Body of pancreas (tissue), 4 donors: ENCODE results near the gene PTPRN2. TPM values are rescaled to one million over a fixed set of nuclear protein-coding genes. Genes with fewer than 3 reads are reported as not detected.

ENCODE experiments used
- ATAC-seq: fragments of 150-250 bp; one replicate; pipeline ENCODE4 v1.9.1; 2016
- DNase-seq, 4 donors: peaks; one replicate each; pipeline ENCODE4 v3.0.0-alpha.2; 2019
- H3K27ac ChIP-seq, 4 donors: fragments of 200-600 bp; sonication (generic); 1 replicate in 3 of 4; 2 replicates in 1 of 4; pipeline versions ENCODE4 v1.5.1 to v1.6.1; 2016 to 2019; ENCODE audit warnings: mild to moderate bottlenecking in 1 of 4, mixed read lengths in 1 of 4, moderate library complexity in 1 of 4
- H3K27me3 ChIP-seq, 2 donors: fragments of 200-600 bp; sonication (generic); one replicate each; pipeline ENCODE4 v1.6.0; 2016; ENCODE audit warnings: mild to moderate bottlenecking in 1 of 2
- H3K36me3 ChIP-seq, 2 donors: fragments of 200-600 bp; sonication (generic); replicated peaks in 1 of 2; 2 replicates each; pipeline ENCODE4 v1.5.1; 2016; ENCODE audit warnings: low read depth in 2 of 2; ENCODE audit not compliant: insufficient read depth in 1 of 2
- H3K4me1 ChIP-seq: fragments of 200-600 bp; sonication (generic); one replicate; pipeline ENCODE4 v1.6.0; 2016
- H3K4me3 ChIP-seq, 2 donors: fragments of 200-600 bp; sonication (generic); 1 replicate in 1 of 2; 2 replicates in 1 of 2; pipeline ENCODE4 v1.5.1; 2016 to 2019
- H3K9me3 ChIP-seq, 3 donors: fragments of 200-600 bp; sonication (generic); 1 replicate in 2 of 3; 2 replicates in 1 of 3; pipeline ENCODE4 v1.5.1; 2016
- POLR2A ChIP-seq, 3 donors: fragments of 450-650 bp; IDR thresholded peaks; one replicate each; pipeline ENCODE4 v1.6.1; 2016; ENCODE audit warnings: antibody characterized with exemption in 3 of 3, mild to moderate bottlenecking in 2 of 3
- WGBS, 2 donors: methylation state at CpG; one replicate each; pipeline ENCODE4 v1.1.5; 2017; 5-methylcytosine and 5-hydroxymethylcytosine counted together
- intact Hi-C: fragments of 100-400 bp; cut with DNase I; formaldehyde crosslinking; loops from one replicate; pipeline ENCODE4 v1.15.1; 2023
- total RNA-seq, 2 donors: library from RNA; depleted of rRNA; stranded (reverse); fragments of >200 nt; gene quantifications; one replicate each; pipeline ENCODE4 v1.1.0, GENCODE V29; 2016
- TF ChIP-seq, protein P1 (sequence below), 7 experiments: fragments of 450-650 bp in 4 of 7; fragments of 200-600 bp in 3 of 7; sonication (generic) in 3 of 7; IDR thresholded peaks; one replicate each; pipeline ENCODE4 v1.5.1; 2016 to 2019; ENCODE audit warnings: antibody characterized with exemption in 7 of 7

Gene PTPRN2
- total RNA-seq, 2 donors from 2014 or later = 31.6 to 76.1 TPM

DNA sequence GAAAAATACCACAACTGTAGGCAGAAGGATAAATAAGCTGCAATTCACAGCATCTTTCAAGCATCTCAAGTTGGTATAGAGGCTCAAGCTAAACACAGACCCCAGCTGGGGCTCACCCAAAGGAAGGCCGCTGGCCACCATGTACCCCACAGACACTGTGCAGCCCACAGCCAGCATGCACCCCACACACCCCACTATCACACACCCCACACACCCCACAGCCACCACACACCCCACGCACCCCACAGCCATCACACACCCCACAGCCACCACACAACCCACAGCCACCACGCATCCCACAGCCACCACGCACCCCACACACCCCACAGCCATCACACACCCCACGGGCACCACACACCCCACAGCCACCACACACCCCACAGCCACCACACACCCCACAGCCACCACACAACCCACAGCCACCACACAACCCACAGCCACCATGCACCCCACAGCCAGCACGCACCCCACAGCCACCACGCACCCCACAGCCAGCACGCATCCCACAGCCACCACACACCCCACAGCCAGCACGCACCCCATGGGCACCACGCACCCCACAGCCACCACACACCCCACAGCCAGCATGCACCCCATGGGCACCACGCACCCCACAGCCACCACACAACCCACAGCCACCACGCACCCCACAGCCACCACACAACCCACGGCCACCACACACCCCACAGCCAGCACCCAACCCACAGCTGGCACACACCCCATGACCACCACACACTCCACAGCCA, 1036.1 kb downstream of the PTPRN2 start:
- DNase-seq (no peak), ATAC-seq (no peak)
- Histone ChIP-seq H3K27me3 (no peaks in the 10 kb centered on the region), H3K4me1 (no peaks in the 10 kb centered on the region), H3K27ac (no peak overlapping the region), H3K4me3 (no peak overlapping the region), H3K36me3 (no peaks in the 10 kb centered on the region), H3K9me3 (no peaks in the 10 kb centered on the region)
- intact Hi-C loops = no loop called here
- no peak for TF ChIP-seq POLR2A (IDR thresholded peaks at IDR 0.05)
- TF ChIP-seq, protein P1, sequence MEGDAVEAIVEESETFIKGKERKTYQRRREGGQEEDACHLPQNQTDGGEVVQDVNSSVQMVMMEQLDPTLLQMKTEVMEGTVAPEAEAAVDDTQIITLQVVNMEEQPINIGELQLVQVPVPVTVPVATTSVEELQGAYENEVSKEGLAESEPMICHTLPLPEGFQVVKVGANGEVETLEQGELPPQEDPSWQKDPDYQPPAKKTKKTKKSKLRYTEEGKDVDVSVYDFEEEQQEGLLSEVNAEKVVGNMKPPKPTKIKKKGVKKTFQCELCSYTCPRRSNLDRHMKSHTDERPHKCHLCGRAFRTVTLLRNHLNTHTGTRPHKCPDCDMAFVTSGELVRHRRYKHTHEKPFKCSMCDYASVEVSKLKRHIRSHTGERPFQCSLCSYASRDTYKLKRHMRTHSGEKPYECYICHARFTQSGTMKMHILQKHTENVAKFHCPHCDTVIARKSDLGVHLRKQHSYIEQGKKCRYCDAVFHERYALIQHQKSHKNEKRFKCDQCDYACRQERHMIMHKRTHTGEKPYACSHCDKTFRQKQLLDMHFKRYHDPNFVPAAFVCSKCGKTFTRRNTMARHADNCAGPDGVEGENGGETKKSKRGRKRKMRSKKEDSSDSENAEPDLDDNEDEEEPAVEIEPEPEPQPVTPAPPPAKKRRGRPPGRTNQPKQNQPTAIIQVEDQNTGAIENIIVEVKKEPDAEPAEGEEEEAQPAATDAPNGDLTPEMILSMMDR (IDR thresholded peaks at IDR 0.05) = no peak
- WGBS, 2 donors = 90 to 91% methylated on average over 13 of the region's 13 CpGs

DNA sequence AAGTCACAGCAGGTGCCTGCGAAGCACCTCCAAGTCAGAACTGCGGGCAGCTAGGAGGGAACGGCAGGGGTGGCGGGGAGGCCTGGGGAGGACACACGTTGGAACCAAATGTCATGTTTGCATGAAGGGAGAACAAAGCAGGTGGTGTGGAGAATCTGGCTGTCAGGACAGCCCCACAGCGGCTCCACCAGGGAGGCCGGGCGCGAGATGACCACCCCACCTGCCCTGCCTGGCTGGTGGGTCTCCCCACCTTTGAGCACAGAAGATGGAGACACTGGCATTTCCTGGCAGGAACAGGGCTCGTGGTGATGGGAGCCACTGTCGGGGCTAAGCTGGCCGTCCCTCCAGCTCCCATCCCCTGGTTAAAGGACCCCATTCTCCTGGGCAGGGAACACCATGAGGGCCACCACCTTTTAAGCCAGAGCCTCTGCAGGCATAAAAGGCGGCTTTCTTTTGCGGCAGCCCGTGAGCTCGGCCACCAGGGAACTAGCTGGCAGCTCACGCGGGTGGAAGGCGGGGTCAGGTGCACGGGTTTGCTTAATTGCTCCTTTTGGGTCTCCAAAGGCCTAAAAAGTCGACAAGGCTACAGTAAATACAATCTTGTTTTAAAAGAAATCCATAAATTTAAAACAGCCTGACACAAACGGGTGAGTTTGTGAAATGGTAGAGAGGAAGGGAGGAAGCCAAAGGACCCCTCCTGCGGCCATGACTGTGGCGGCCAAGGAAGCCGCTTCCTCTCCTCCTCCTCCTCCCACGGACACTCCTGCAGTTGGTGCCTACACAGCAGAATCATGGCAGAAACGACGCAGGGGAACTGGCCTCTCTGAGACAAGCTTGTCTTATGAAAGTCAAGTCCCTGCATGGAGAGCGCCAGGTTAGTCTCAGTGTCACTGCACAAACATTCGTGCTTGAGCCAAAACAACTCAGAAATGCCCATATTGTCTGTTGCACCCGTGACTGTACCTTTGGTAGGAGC, 1037.0 kb downstream of the PTPRN2 start:
- TF ChIP-seq POLR2A (IDR thresholded peaks at IDR 0.05) = no peak
- TF ChIP-seq, protein P1 (IDR thresholded peaks at IDR 0.05) = no peak
- intact Hi-C loops = no loop called here
- Histone ChIP-seq H3K27ac (no peak overlapping the region), H3K27me3 (no peaks in the 10 kb centered on the region), H3K9me3 (no peaks in the 10 kb centered on the region), H3K36me3 (no peaks in the 10 kb centered on the region), H3K4me1 (no peaks in the 10 kb centered on the region), H3K4me3 (no peak overlapping the region)
- DNase-seq (peak in 1 of 4 donors; percentile 2), ATAC-seq (no peak)
- 90 to 91% methylated on average over 29 to 31 of the region's 31 CpGs for whole genome bisulfite sequencing, 2 donors

DNA sequence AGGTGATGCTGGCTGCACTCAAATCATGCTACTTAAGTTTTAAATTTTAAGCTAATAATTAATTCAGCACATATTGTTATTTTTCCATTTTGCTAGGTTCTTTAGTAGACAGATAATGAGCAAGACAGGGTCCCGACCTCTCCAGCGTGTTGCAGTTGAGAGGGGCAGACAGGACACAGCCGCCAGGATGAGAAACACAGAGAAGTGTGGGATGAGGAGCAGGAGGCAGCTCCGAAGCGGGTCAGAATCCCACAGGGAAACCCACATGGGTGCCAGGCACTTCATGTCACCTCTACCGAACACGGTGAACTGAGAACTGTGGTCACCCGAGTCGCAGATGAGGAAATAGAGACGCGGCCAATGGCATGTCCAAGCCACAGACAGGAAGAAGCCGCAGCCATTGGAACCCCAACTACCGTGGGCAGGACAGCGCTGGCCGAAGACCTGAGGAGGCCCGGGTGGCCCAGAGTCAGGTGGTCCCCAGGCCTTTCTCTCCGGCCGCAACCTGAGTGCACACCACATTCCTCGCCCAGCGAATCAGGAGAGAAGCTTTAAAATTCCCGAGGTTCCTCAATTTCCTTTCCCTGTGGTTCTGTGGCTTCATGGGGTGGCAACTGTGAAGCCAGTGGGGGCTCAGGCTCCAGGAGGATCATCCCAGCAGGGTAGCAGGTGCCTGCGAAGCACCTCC, 1037.9 kb downstream of the PTPRN2 start:
- Histone ChIP-seq H3K4me1 (no peaks in the 10 kb centered on the region), H3K27me3 (no peaks in the 10 kb centered on the region), H3K9me3 (no peaks in the 10 kb centered on the region), H3K36me3 (no peaks in the 10 kb centered on the region), H3K4me3 (no peak overlapping the region), H3K27ac (no peak overlapping the region)
- intact Hi-C loops = no loop called here
- DNase-seq (peak in 1 of 4 donors; percentile 4), ATAC-seq (no peak)
- WGBS, 2 donors = 93 to 94% methylated on average over 22 of the region's 22 CpGs
- no peak for TF ChIP-seq POLR2A (IDR thresholded peaks at IDR 0.05)
- TF ChIP-seq, protein P1 (IDR thresholded peaks at IDR 0.05) = no peak

DNA sequence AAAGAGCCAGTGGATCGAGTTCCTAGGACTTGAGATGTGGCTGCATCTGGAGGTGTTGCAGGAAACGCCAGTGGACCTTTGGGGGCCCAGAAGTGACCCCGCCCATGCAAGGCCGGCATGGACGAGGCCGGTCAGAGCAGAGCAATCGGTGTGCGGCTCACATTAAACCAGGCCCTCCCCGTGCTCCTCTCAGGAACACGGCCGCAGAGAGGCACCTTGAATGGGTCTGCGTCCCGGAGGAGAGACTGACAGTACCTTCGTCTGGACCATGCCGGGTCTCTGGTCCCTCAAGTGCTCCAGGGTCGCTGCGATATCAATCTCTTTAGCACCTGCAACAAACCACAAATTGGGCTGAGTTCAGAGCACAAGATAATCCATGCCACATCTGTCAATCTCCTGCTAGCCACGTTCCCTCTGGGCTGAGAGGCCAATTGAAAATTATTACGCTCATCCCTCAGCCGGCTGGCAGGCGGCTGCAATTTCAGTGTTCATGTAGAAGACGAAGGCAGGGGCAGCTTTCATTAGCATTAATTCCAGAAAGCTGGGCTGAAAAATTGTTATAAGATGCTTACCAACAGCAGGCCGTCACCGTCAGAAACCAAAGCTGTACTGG, 1038.8 kb downstream of the PTPRN2 start:
- Histone ChIP-seq H3K27me3 (no peaks in the 10 kb centered on the region), H3K9me3 (no peaks in the 10 kb centered on the region), H3K27ac (no peak overlapping the region), H3K36me3 (no peaks in the 10 kb centered on the region), H3K4me1 (no peaks in the 10 kb centered on the region), H3K4me3 (no peak overlapping the region)
- no peak for ATAC-seq
- TF ChIP-seq POLR2A (IDR thresholded peaks at IDR 0.05) = no peak
- TF ChIP-seq, protein P1 (IDR thresholded peaks at IDR 0.05) = no peak
- WGBS, 2 donors = 92 to 93% methylated on average over 22 to 24 of the region's 24 CpGs
- no peak for DNase-seq
- intact Hi-C loops = no loop called here
